Liver (tissue), 9 donors: ENCODE measurements around the gene IRGQ. TPM values are rescaled to one million over a fixed set of nuclear protein-coding genes. Genes with fewer than 3 reads are reported as not detected.

Experiments
- DNase-seq: peaks from one replicate; pipeline ENCODE4 v3.0.0-alpha.2; 2017; ENCODE audit warnings: low spot score
- H3K27ac ChIP-seq, 2 donors: one replicate each; pipeline ENCODE4 v1.7.0; 2013; ENCODE audit warnings: inconsistent platforms in 2 of 2, low read length in 2 of 2, control low read depth in 1 of 2, low read depth in 1 of 2, mild to moderate bottlenecking in 1 of 2
- H3K27me3 ChIP-seq, 4 donors: one replicate each; pipeline versions ENCODE4 v1.6.1 to v1.7.0; 2013; ENCODE audit warnings: low read length in 3 of 4, inconsistent platforms in 1 of 4, mild to moderate bottlenecking in 1 of 4, moderate library complexity in 1 of 4; ENCODE audit not compliant: control insufficient read depth in 4 of 4, insufficient read depth in 4 of 4
- H3K36me3 ChIP-seq, 4 donors: one replicate each; pipeline versions ENCODE4 v1.6.1 to v1.7.0; 2013; ENCODE audit warnings: low read length in 3 of 4, mild to moderate bottlenecking in 3 of 4, low read depth in 1 of 4, moderate library complexity in 1 of 4; ENCODE audit not compliant: control insufficient read depth in 4 of 4, insufficient read depth in 3 of 4
- H3K4me1 ChIP-seq, 4 donors: one replicate each; pipeline versions ENCODE4 v1.6.1 to v1.7.0; 2013; ENCODE audit warnings: low read length in 3 of 4, mild to moderate bottlenecking in 3 of 4, moderate library complexity in 1 of 4; ENCODE audit not compliant: control insufficient read depth in 4 of 4, insufficient read depth in 4 of 4
- H3K4me3 ChIP-seq, 3 donors: one replicate each; pipeline versions ENCODE4 v1.6.1 to v1.7.0; 2013; ENCODE audit warnings: low read length in 3 of 3, control low read depth in 1 of 3, low read depth in 1 of 3, mild to moderate bottlenecking in 1 of 3
- H3K9ac ChIP-seq, 2 donors: one replicate each; pipeline ENCODE4 v1.7.0; 2013; ENCODE audit warnings: low read length in 2 of 2, mild to moderate bottlenecking in 2 of 2, moderate library complexity in 2 of 2, control low read depth in 1 of 2, low read depth in 1 of 2
- H3K9me3 ChIP-seq, 4 donors: one replicate each; pipeline versions ENCODE4 v1.6.1 to v1.7.0; 2013; ENCODE audit warnings: low read length in 3 of 4; ENCODE audit not compliant: control insufficient read depth in 4 of 4
- EGR1 ChIP-seq, 2 donors: IDR thresholded peaks; 2 replicates each; pipeline ENCODE4 v1.6.1; 2016 to 2018; ENCODE audit warnings: antibody characterized with exemption in 2 of 2, low read depth in 2 of 2
- FOXA1 ChIP-seq: IDR thresholded peaks from 2 replicates; pipeline ENCODE4 v1.6.1; 2016; ENCODE audit warnings: antibody characterized with exemption
- FOXA2 ChIP-seq: IDR thresholded peaks from 2 replicates; pipeline ENCODE4 v1.6.1; 2016; ENCODE audit warnings: antibody characterized with exemption
- GABPA ChIP-seq, 2 donors: IDR thresholded peaks in 1 of 2; conservative IDR thresholded peaks in 1 of 2; 2 replicates each; pipeline ENCODE4 v1.6.1; 2016; ENCODE audit warnings: antibody characterized with exemption in 2 of 2, mild to moderate bottlenecking in 1 of 2, moderate library complexity in 1 of 2
- HNF4A ChIP-seq, 2 donors: conservative IDR thresholded peaks; 2 replicates each; pipeline ENCODE4 v1.6.1; 2016; ENCODE audit warnings: antibody characterized with exemption in 2 of 2, mild to moderate bottlenecking in 2 of 2
- HNF4G ChIP-seq: IDR thresholded peaks from 2 replicates; pipeline ENCODE4 v1.6.1; 2016; ENCODE audit warnings: antibody characterized with exemption
- JUND ChIP-seq, 2 donors: IDR thresholded peaks; 2 replicates each; pipeline ENCODE4 v1.6.1; 2016; ENCODE audit warnings: antibody characterized with exemption in 2 of 2
- NR2F2 ChIP-seq: IDR thresholded peaks from 2 replicates; pipeline ENCODE4 v1.6.1; 2016; ENCODE audit warnings: antibody characterized with exemption
- RXRA ChIP-seq, 2 donors: IDR thresholded peaks; 2 replicates each; pipeline ENCODE4 v1.6.1; 2017 to 2018; ENCODE audit warnings: antibody characterized with exemption in 2 of 2, mild to moderate bottlenecking in 1 of 2
- SP1 ChIP-seq: IDR thresholded peaks from 2 replicates; pipeline ENCODE4 v1.6.1; 2018; ENCODE audit warnings: antibody characterized with exemption, mild to moderate bottlenecking
- TAF1 ChIP-seq: conservative IDR thresholded peaks from 2 replicates; pipeline ENCODE4 v1.6.1; 2016; ENCODE audit warnings: antibody characterized with exemption, mild to moderate bottlenecking
- YY1 ChIP-seq: IDR thresholded peaks from 2 replicates; pipeline ENCODE4 v1.6.1; 2016; ENCODE audit warnings: antibody characterized with exemption, mild to moderate bottlenecking
- WGBS: extraction: QIAGEN DNeasy Blood & Tissue Kit; methylation state at CpG from one replicate; pipeline ENCODE4 v1.1.7; 2013; 5-methylcytosine and 5-hydroxymethylcytosine counted together
- polyA plus RNA-seq, 2 donors: library from polyadenylated mRNA; stranded (reverse) in 1 of 2; unstranded in 1 of 2; fragments of 200-250 nt in 1 of 2; fragments of >200 nt in 1 of 2; fragmentation: Nextera tagmentation in 1 of 2; extraction: Ambion mirVana in 1 of 2; gene quantifications; one replicate each; pipeline versions ENCODE4 v1.2.1 to v1.2.3, GENCODE V29; 2013 to 2015
- total RNA-seq, 2 donors: library from RNA; depleted of rRNA; stranded (reverse); fragments of >200 nt; gene quantifications; one replicate each; pipeline ENCODE4 v1.2.3, GENCODE V29; 2014
- TF ChIP-seq, protein P1 (sequence below): IDR thresholded peaks from 2 replicates; pipeline ENCODE4 v1.6.1; 2016; ENCODE audit warnings: antibody characterized with exemption
- TF ChIP-seq, protein P2 (sequence below): fragments of 150-350 bp; IDR thresholded peaks from 2 replicates; pipeline ENCODE4 v1.5.1; 2017; ENCODE audit warnings: improper control_type of control experiment, low read depth, low read length; ENCODE audit not compliant: missing input control
- TF ChIP-seq, protein P3 (sequence below): IDR thresholded peaks from 2 replicates; pipeline ENCODE4 v1.6.1; 2016; ENCODE audit warnings: antibody characterized with exemption
- TF ChIP-seq, protein P4 (sequence below): IDR thresholded peaks from 2 replicates; pipeline ENCODE4 v1.6.1; 2016; ENCODE audit warnings: antibody characterized with exemption
- donor health status: healthy.
- donor health status: healthy.
- donor health status: healthy.
- donor health status: healthy.
- donor health status: healthy.

The IRGQ gene
- total and polyA plus RNA-seq, 4 donors = 2.8 to 15.5 (median 5.2) TPM

DNA sequence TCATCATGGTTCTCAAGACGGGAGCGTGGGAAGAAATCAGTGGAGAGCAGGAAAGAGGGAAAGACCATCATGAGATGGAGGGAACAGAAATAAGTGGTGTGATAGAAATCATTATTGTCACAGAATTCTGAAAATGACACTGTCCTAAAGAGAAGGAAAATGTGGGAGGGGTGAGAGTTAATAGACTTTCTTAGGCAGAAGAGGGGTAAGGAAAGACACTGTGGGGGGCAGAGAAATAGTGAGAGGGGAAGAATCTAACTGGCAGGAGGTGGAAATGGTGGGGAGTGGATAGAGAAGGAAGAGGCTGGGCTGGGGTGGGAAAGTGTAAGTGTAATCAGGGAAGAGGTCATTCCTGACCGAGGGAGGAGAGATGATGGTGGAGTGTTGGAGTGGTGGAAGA, 17.1 kb downstream of the IRGQ start:
- no peak overlapping the region for H3K4me3 ChIP-seq
- TF ChIP-seq FOXA2 (no peak), YY1 (no peak), SP1 (no peak), EGR1 (IDR thresholded peaks at IDR 0.05; ENCODE audit: low read depth in 2 of 2) (no peak), JUND (IDR thresholded peaks at IDR 0.05) (no peak), TAF1 (no peak)
- TF ChIP-seq, protein P1, sequence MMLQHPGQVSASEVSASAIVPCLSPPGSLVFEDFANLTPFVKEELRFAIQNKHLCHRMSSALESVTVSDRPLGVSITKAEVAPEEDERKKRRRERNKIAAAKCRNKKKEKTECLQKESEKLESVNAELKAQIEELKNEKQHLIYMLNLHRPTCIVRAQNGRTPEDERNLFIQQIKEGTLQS = no peak
- H3K4me1 ChIP-seq = peaks cover 2 to 22% (median 13%) of the 10 kb centered on the region in 4 donors
- no peak overlapping the region for H3K27ac ChIP-seq
- no peak overlapping the region for H3K9ac ChIP-seq
- H3K27me3 ChIP-seq = no peaks in the 10 kb centered on the region
- no peaks in the 10 kb centered on the region for H3K9me3 ChIP-seq
- DNase-seq = no peak
- H3K36me3 ChIP-seq = no peaks in the 10 kb centered on the region
- 89% methylated on average over 3 of the region's 3 CpGs for WGBS

DNA sequence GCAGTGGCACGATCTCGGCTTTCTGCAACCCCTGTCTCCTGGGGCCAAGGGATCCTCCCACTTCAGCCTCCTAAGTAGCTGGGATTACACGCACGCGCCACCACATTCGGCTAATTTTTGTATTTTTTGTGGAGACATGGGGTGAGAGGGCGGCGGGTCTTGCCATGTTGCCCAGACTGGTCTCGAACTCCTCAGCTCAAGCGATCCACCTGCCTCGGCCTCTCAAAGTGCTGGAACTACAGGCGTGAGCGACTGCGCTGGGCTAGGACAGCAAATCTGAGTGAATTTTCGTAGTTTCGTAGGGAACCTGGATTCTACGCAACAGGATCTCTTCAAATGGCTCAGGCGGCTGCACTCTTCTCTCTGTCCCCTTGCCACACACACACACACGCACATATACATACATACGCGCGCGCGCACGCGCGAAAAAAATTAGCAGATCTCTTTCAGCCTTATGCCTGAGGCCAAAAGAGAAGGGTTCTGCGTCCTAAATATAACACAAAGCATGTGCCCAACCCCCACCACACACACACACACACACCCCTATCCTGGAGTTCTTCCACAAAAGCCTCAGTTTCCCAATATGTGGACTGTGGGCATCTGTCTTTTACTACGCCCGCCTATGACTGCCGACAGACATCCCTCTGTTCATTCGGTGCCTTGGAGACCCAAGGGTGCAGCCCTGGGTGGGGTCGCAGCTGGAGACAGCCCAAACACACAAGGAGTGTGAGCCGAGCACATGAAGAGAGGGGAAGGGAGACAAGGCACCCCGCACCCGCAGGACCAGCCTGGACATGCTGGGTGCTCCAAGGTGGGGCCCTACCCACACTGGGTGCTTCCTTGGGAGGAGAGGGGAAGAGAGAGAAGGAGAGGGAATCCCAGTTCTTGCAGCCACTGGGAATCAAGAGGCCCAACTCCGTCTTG, 19.7 kb downstream of the IRGQ start:
- Histone ChIP-seq H3K36me3 (no peaks in the 10 kb centered on the region), H3K4me1 (peaks cover 2 to 19% (median 13%) of the 10 kb centered on the region in 4 donors), H3K9ac (no peak overlapping the region), H3K27ac (peak overlapping the region in 1 of 2 donors; percentile 43), H3K27me3 (no peaks in the 10 kb centered on the region), H3K9me3 (no peaks in the 10 kb centered on the region), H3K4me3 (peak overlapping the region; percentile 5 to 38 (median 14))
- DNase-seq = no peak
- TF ChIP-seq, protein P2, sequence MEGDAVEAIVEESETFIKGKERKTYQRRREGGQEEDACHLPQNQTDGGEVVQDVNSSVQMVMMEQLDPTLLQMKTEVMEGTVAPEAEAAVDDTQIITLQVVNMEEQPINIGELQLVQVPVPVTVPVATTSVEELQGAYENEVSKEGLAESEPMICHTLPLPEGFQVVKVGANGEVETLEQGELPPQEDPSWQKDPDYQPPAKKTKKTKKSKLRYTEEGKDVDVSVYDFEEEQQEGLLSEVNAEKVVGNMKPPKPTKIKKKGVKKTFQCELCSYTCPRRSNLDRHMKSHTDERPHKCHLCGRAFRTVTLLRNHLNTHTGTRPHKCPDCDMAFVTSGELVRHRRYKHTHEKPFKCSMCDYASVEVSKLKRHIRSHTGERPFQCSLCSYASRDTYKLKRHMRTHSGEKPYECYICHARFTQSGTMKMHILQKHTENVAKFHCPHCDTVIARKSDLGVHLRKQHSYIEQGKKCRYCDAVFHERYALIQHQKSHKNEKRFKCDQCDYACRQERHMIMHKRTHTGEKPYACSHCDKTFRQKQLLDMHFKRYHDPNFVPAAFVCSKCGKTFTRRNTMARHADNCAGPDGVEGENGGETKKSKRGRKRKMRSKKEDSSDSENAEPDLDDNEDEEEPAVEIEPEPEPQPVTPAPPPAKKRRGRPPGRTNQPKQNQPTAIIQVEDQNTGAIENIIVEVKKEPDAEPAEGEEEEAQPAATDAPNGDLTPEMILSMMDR = no peak
- TF ChIP-seq, protein P3, sequence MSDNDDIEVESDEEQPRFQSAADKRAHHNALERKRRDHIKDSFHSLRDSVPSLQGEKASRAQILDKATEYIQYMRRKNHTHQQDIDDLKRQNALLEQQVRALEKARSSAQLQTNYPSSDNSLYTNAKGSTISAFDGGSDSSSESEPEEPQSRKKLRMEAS = no peak
- TF ChIP-seq YY1 (no peak), JUND (IDR thresholded peaks at IDR 0.05) (no peak), FOXA2 (no peak)
- WGBS = 78% methylated on average over 37 of the region's 37 CpGs

DNA sequence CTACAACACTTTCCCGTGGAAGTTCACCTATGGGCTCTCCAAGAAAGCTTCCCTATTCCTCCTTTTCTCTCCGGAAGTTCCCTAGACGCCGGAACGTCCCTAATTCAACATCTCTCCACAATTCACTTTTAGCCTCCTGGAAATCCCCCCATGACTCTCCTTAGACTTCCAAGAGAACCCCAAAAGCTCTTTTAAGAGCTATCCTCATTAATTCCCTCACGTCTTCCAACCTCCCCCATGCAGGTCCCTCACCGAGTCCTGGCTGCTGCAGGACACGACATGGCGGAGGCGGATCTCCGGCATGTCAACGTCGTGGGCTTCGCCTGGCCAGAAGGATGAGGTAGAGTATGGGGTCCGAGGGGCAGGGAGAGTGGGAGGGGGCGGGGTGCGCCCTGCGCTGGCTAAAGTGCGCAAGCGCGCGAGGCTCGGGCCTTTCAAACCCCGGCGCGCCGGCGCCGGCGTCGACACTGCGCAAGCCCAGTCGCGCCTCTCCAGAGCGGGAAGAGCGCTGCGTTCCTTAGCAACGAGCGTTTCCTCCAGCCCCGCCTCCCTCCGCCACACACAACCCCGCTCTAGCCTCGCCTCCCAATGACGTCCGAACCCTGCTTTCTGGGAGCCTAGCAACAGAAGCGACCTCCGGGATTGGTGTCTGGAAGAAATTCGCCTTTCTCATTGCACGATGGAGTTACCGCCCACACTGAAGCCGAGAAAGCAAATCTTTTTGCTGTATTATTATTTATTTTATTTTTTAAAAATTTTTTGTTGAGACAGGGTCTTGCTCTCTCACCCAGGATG, 20.6 kb downstream of the IRGQ start, which contains the start of the genes PINLYP and XRCC1:
TSS of gene PINLYP (plus strand) at position 646 of the 795 bp plus-strand sequence. CDS start 1,391 bp downstream, outside the sequence.
TSS of gene XRCC1 (minus strand) at position 372 of the 795 bp plus-strand sequence. CDS start at position 303, 69 bp downstream.
- H3K4me1 ChIP-seq = peaks cover 2 to 16% (median 13%) of the 10 kb centered on the region in 4 donors
- H3K27me3 ChIP-seq = no peaks in the 10 kb centered on the region
- under 1% methylated on average over 51 of the region's 51 CpGs for WGBS
- TF ChIP-seq SP1 (peak; percentile 30), FOXA2 (no peak), RXRA (IDR thresholded peaks at IDR 0.05) (no peak), HNF4A (conservative IDR thresholded peaks at IDR 0.05) (no peak), EGR1 (IDR thresholded peaks at IDR 0.05; ENCODE audit: low read depth in 2 of 2) (no peak), YY1 (peak; percentile 41), FOXA1 (no peak), GABPA (IDR thresholded peaks at IDR 0.05 in 1 of 2, conservative IDR thresholded peaks at IDR 0.05 in 1 of 2) (peak in 1 of 2 donors; percentile 61), NR2F2 (no peak), HNF4G (no peak)
- TF ChIP-seq, protein P2 = no peak
- TF ChIP-seq, protein P1 = no peak
- TF ChIP-seq, protein P4, sequence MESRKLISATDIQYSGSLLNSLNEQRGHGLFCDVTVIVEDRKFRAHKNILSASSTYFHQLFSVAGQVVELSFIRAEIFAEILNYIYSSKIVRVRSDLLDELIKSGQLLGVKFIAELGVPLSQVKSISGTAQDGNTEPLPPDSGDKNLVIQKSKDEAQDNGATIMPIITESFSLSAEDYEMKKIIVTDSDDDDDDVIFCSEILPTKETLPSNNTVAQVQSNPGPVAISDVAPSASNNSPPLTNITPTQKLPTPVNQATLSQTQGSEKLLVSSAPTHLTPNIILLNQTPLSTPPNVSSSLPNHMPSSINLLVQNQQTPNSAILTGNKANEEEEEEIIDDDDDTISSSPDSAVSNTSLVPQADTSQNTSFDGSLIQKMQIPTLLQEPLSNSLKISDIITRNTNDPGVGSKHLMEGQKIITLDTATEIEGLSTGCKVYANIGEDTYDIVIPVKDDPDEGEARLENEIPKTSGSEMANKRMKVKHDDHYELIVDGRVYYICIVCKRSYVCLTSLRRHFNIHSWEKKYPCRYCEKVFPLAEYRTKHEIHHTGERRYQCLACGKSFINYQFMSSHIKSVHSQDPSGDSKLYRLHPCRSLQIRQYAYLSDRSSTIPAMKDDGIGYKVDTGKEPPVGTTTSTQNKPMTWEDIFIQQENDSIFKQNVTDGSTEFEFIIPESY = no peak
- TF ChIP-seq, protein P3 = no peak

More for the DNA sequence above, 20.6 kb downstream of the IRGQ start, which contains the start of the genes PINLYP and XRCC1:
- Histone ChIP-seq H3K36me3 (no peaks in the 10 kb centered on the region), H3K9ac (peak within 1 kb of the TSS; percentile 92 to 96), H3K27ac (peak within 1 kb of the TSS; percentile 57 to 75), H3K9me3 (no peaks in the 10 kb centered on the region), H3K4me3 (peak within 1 kb of the TSS; percentile 58 to 92 (median 75))
- DNase-seq = peak; percentile 93
